GM19099 (cell line): ENCODE data around the gene UBTD2.

Source experiments
- POLR2A ChIP-seq: IDR thresholded peaks from 3 replicates; pipeline ENCODE4 v1.6.1; 2011; ENCODE audit warnings: low read depth; ENCODE audit not compliant: insufficient read length; ENCODE audit errors: extremely low read depth

UBTD2 gene

GRCh38 chr5:172173564-172174153 lies 109.9 kb downstream of the UBTD2 start:
- TF ChIP-seq POLR2A: no peak

GRCh38 chr5:172172912-172173563 lies 110.5 kb downstream of the UBTD2 start:
- TF ChIP-seq POLR2A: no peak

GRCh38 chr5:172171118-172171517 lies 112.4 kb downstream of the UBTD2 start:
- TF ChIP-seq POLR2A: no peak

GRCh38 chr5:172170251-172170701 lies 113.3 kb downstream of the UBTD2 start:
- no peak for TF ChIP-seq POLR2A

DNA sequence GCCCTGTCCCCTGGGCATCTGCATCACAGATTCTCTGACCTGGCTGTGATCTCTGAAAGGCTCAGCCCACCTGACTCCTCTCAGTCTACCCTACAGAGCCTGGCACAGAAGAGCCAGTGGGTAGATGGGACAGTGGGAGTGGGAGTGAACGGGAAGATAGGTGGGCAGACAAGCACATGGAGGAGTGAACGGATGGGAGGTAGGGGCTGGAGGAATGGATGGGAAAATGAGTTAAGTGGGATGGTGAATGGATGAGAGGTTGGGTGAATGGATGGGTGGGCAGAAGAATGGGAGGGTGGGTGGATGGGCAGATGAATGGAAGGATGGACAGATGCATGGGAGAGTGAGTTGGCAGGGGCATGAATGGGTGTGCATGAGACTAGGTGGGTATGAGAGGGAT lies 114.3 kb downstream of the UBTD2 start:
- TF ChIP-seq POLR2A: no peak

DNA sequence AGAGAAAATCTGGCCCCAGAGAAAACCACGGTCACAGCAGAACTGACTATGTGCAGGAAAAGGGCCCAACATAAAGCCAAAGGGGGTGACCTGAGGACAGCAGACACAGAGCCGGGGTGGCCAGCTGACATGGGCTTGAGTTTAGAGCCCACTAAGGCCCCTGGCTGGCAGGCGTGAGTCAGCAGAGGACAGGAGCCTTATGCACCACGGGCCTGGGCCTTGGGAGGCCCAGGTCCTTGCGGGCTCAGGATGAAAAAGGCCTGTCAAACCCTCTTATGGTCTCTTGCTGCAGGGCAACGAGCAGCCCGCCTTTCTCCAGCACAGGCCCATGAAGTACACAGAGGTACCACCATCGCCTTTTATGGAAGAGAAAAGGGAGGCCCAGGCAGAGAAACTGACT lies 115.3 kb downstream of the UBTD2 start:
- TF ChIP-seq POLR2A: no peak

DNA sequence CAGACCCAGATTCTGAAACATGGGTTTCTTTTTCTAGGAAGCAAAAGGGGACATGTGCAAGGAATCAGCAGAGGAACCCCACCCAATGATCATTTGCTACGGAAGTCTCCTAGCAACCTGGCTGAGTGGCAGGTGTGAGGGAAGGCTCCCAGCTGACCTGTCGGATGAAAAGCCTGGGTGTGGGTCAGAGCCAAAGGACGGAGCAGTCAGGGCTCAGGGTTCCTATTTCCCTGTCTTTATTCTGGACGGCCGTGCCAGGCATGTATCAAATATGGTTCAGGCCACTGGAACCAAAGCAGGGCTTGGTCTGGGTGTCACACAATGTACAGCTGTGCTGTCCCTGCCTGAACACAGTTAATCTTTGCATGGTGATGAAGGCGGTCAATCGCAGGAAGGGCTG lies 115.7 kb downstream of the UBTD2 start:
- no peak for TF ChIP-seq POLR2A

GRCh38 chr5:172166030-172166826 lies 117.3 kb downstream of the UBTD2 start:
- TF ChIP-seq POLR2A: no peak

GRCh38 chr5:172165465-172165864 lies 118.1 kb downstream of the UBTD2 start:
- no peak for TF ChIP-seq POLR2A

- no peak for TF ChIP-seq POLR2A
These were observed 118.8 kb downstream of the UBTD2 start for GRCh38 chr5:172164769-172165212.

DNA sequence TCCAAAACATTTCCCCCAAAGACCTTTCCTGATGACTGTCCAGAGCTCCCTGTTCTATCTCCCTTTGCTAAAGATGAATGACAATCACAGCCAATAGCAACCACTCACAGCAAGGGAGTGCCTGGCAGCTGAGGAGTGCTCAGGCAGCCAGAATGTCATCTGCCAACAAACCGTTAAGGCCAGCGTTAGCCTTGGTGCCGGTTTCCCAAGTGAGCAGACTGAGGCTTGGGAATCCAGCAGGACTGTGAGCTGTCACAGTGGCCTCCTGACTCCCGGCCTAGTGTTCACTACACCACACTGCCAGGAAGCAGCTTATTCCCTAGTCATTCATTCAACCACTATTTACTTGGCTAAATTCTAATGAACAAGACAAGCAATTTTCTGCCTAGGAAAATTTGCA lies 120.2 kb downstream of the UBTD2 start:
- no peak for TF ChIP-seq POLR2A

DNA sequence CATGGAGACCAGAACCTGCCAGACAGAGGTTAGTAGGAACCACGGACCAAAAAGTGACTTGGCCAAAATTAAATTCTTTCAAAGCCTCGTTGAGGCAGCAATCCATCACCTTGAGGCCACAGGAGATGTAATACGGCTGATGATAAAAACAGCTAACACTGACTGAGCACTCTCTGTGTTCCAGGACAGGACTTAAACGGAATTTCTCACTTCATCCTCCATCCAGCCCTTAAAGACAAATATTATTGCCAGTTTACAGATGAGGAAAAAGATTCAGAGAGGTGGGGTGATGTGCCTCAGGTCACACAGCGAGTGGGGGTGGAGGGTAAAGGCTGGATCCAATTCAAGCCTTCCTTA lies 120.6 kb downstream of the UBTD2 start:
- TF ChIP-seq POLR2A: no peak

GRCh38 chr5:172162323-172162986 lies 121.1 kb downstream of the UBTD2 start:
- TF ChIP-seq POLR2A: no peak

DNA sequence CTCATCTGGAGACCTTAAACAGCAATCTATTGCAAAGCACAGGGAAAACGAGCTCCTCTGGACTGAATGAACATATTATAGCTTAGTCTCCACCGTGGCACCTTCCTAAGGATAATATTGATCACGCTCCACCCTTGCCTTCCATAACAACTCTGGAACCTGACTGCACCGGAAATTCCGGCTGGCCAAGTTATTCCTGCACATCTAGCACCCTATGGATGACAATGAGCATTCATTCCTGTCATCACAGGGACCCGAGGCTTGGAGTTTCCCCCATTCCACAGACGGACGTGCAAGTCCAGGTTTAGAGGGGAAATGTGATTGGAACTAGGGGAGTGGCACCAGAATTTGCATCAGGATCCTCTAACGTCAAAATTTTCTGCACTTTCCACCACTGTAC lies 123.1 kb downstream of the UBTD2 start:
- no peak for TF ChIP-seq POLR2A
